ENCODE results near the gene TRPM8. TPM values are rescaled to one million over a fixed set of nuclear protein-coding genes. Genes with fewer than 3 reads are reported as not detected.

Gene TRPM8
- total RNA-seq, 2 donors from 2014 or later: 71.1 to 71.3 TPM

DNA sequence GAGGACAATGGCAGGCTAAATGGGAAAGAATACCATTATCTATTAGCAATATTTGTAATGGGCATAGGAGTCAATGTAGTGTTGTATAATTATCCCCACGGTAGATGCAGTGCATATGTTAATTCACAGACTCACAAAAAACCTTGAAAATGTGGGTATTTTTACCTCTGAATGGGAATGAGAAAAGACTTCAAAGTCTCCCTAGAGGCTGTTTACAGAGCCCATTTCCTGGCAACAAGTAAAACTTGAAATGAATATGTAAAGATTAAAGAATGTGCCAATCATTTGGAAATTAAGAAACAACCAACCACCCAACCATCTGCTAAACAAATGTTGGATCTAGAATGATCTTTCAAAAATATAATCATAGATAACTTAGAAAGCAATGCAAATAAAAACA lies 27.1 kb downstream of the TRPM8 start:
- H3K4me3 ChIP-seq: no peak overlapping the region
- no peaks in the 10 kb centered on the region for H3K9me3 ChIP-seq
- WGBS: 97% methylated on average over 1 of the region's 1 CpG
- no peaks in the 10 kb centered on the region for H3K36me3 ChIP-seq
- TF ChIP-seq POLR2A (IDR thresholded peaks at IDR 0.05): no peak
- TF ChIP-seq CTCF (IDR thresholded peaks at IDR 0.05): no peak
- no peak for TF ChIP-seq POLR2AphosphoS5 (IDR thresholded peaks at IDR 0.05)
- no peak overlapping the region for H3K27ac ChIP-seq
- no peaks in the 10 kb centered on the region for H3K27me3 ChIP-seq (replicated peaks; ENCODE audit: insufficient read depth)
- intact Hi-C loops (cut with DNase I): no loop called here
- no peak for DNase-seq (ENCODE audit: low spot score)
- peaks cover 4% of the 10 kb centered on the region for H3K4me1 ChIP-seq (replicated peaks)

DNA sequence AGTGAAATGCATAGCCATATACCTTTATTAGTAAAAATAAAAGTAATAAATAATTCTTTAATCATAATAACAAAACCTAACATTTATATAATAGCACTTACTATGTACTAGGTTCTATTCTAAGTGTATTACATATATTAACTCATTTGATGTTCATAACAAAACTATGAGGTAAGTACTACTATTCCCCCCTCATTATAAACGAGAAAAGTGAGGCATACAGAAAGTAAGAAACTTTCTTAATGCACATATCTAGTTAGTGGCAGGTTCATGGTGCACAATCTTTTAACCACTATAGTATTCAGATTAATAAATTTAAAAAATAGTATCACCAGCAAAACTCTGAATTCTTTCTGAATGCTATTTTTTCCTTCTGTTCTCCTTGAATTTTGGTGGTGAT lies 27.5 kb downstream of the TRPM8 start:
- no peaks in the 10 kb centered on the region for H3K9me3 ChIP-seq
- intact Hi-C loops (cut with DNase I): no loop called here
- no peaks in the 10 kb centered on the region for H3K36me3 ChIP-seq
- no peaks in the 10 kb centered on the region for H3K27me3 ChIP-seq (replicated peaks; ENCODE audit: insufficient read depth)
- TF ChIP-seq CTCF (IDR thresholded peaks at IDR 0.05) (no peak), POLR2AphosphoS5 (IDR thresholded peaks at IDR 0.05) (no peak), POLR2A (IDR thresholded peaks at IDR 0.05) (no peak)
- DNase-seq (ENCODE audit: low spot score): no peak
- H3K4me1 ChIP-seq (replicated peaks): peaks cover 4% of the 10 kb centered on the region
- whole genome bisulfite sequencing: 75% methylated on average over 1 of the region's 1 CpG
- H3K27ac ChIP-seq: no peak overlapping the region
- H3K4me3 ChIP-seq: no peak overlapping the region

- Histone ChIP-seq H3K9me3 (no peaks in the 10 kb centered on the region), H3K27me3 (replicated peaks; ENCODE audit: insufficient read depth) (no peaks in the 10 kb centered on the region), H3K27ac (no peak overlapping the region), H3K36me3 (no peaks in the 10 kb centered on the region), H3K4me1 (replicated peaks) (peaks cover 4% of the 10 kb centered on the region), H3K4me3 (no peak overlapping the region)
- WGBS: 93% methylated on average over 3 of the region's 3 CpGs
- TF ChIP-seq CTCF (IDR thresholded peaks at IDR 0.05) (no peak), POLR2A (IDR thresholded peaks at IDR 0.05) (no peak), POLR2AphosphoS5 (IDR thresholded peaks at IDR 0.05) (no peak)
- intact Hi-C loops (cut with DNase I): no loop called here
- DNase-seq (ENCODE audit: low spot score): no peak
These were observed 28.0 kb downstream of the TRPM8 start for GRCh38 chr2:233945146-233945545.

DNA sequence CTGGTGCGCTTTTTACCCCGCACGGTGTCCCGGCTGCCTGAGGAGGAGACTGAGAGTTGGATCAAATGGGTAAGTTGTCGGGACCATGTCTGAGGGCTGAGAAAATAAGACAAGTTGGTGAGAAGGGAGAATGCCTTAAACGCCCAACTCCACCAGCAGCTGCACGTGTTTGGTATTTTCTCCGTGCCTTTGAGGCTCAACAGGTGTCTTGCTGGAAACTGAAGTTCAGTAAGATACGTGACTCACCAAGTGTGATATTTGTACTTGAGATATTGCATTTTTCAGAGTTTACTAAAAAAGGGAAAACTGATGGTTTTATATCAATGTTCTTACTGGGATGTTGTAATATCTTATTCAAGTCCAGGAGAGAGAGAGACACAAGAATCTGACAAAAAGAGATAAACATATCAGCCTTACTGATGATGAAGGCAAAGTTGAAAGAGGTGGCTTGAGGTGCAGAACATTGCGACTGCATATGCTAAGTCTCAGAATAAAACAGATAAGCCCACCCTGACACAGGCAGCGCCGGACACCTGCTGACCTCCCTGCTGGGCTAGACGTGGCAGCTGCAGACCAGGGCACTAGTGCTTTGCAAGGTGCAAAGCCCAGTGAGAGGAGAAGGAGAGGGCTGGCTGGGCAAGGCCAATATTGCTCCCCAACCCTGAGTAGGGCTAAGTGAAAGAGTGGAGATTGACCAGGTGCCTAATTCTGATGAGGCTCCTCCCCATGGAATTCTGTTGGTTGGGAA lies 33.1 kb downstream of the TRPM8 start:
- WGBS: 88% methylated on average over 13 of the region's 13 CpGs
- H3K36me3 ChIP-seq: no peaks in the 10 kb centered on the region
- no peak for TF ChIP-seq CTCF (IDR thresholded peaks at IDR 0.05)
- no peak for TF ChIP-seq POLR2AphosphoS5 (IDR thresholded peaks at IDR 0.05)
- no peak for TF ChIP-seq POLR2A (IDR thresholded peaks at IDR 0.05)
- no peak for DNase-seq (ENCODE audit: low spot score)
- H3K27me3 ChIP-seq (replicated peaks; ENCODE audit: insufficient read depth): no peaks in the 10 kb centered on the region
- no peaks in the 10 kb centered on the region for H3K9me3 ChIP-seq
- intact Hi-C loops (cut with DNase I): no loop called here
- no peak overlapping the region for H3K4me3 ChIP-seq
- no peaks in the 10 kb centered on the region for H3K4me1 ChIP-seq (replicated peaks)
- H3K27ac ChIP-seq: no peak overlapping the region

DNA sequence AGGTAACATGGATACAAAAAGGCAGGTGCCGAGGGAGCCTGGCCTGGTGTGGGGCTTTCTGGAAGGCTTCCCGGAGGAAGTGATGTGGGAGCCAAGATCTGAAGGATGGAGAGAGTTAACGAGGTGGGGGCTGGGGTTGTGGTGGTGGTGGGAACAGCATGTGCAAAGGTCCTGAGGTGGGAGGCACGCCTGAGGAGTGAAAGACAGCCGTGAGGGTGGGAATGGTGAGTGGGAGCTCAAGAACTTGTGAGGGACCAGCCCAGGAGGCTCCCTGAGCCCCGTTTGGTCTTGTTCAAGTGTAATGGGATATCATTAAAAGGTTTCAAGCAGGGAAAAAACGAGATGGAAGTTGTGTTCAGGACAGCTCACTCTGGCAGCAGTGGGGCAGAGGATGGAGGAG lies 35.2 kb downstream of the TRPM8 start:
- Histone ChIP-seq H3K36me3 (no peaks in the 10 kb centered on the region), H3K27me3 (replicated peaks; ENCODE audit: insufficient read depth) (no peaks in the 10 kb centered on the region), H3K4me1 (replicated peaks) (no peaks in the 10 kb centered on the region), H3K4me3 (no peak overlapping the region), H3K9me3 (no peaks in the 10 kb centered on the region), H3K27ac (no peak overlapping the region)
- no peak for DNase-seq (ENCODE audit: low spot score)
- WGBS: 67% methylated on average over 7 of the region's 7 CpGs
- intact Hi-C loops (cut with DNase I): no loop called here
- TF ChIP-seq POLR2AphosphoS5 (IDR thresholded peaks at IDR 0.05) (no peak), POLR2A (IDR thresholded peaks at IDR 0.05) (no peak)

All from prostate gland (tissue), 2 donors.